IPS-15b (cell line): Measurements from ENCODE around the gene SPNS3.

ENCODE experiments used
- H3K27me3 ChIP-seq: one replicate; pipeline ENCODE4 v1.6.1; 2013; ENCODE audit warnings: low read length; ENCODE audit not compliant: control insufficient read depth, insufficient read depth
- H3K36me3 ChIP-seq: one replicate; pipeline ENCODE4 v1.6.1; 2013; ENCODE audit warnings: low read length; ENCODE audit not compliant: control insufficient read depth, insufficient read depth
- H3K4me1 ChIP-seq: one replicate; pipeline ENCODE4 v1.6.1; 2013; ENCODE audit warnings: mild to moderate bottlenecking, low read length; ENCODE audit not compliant: control insufficient read depth, insufficient read depth
- H3K4me3 ChIP-seq: one replicate; pipeline ENCODE4 v1.5.1; 2013; ENCODE audit warnings: low read depth, low read length
- H3K9ac ChIP-seq: one replicate; pipeline ENCODE4 v1.6.1; 2013; ENCODE audit warnings: low read depth, mild to moderate bottlenecking, low read length
- H3K9me3 ChIP-seq: one replicate; pipeline ENCODE4 v1.6.1; 2013; ENCODE audit warnings: mild to moderate bottlenecking, low read length; ENCODE audit not compliant: control insufficient read depth, insufficient read depth

The SPNS3 gene

GRCh38 chr17:4533523-4534504 lies 100.1 kb downstream of the SPNS3 start:
- Histone ChIP-seq H3K9ac (no peak overlapping the region), H3K27me3 (no peaks in the 10 kb centered on the region), H3K36me3 (peaks cover 14% of the 10 kb centered on the region), H3K9me3 (no peaks in the 10 kb centered on the region), H3K4me1 (peaks cover 2% of the 10 kb centered on the region), H3K4me3 (no peak overlapping the region)

GRCh38 chr17:4534515-4534914 lies 100.8 kb downstream of the SPNS3 start:
- peaks cover 2% of the 10 kb centered on the region for H3K4me1 ChIP-seq
- H3K9me3 ChIP-seq, result no peaks in the 10 kb centered on the region

DNA sequence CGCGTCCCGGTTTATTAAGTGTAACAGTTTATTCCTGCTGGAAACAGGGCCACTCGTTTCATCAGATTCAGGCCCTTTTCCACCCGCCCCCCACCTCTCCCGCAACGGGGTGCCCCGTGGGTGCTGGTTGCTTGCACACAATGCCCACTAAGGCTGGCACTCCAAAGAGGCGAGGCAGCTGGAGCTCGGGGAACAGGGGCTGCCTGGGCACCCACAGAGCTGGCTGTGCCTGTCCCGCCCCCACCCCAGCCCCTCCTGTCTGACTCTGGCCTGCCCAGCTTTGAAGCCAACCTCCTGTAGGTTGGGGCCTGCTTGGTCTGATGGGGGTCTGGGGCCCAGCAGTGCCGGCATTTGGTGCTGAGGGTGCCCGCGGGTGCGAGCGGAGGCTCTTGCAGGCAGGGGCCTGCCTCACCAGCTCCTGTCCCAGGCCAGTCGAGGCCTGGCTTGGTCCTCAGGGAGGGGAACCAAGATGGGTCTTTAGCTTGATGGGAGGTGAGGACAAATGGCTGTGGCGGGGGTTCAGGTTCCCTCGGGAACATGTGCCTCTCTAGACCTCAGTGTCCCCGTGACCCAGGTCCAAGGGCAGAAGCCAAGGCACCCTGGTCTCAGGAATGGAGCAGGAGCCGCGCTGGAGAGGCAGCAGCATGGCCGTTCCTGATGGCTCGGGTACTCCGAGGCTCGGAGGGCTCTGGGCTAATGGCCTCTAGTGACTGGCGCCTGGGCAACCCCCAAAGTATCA lies 101.4 kb downstream of the SPNS3 start:
- H3K27me3 ChIP-seq, result no peaks in the 10 kb centered on the region
- no peak overlapping the region for H3K4me3 ChIP-seq
- H3K36me3 ChIP-seq, result peaks cover 25% of the 10 kb centered on the region
- H3K4me1 ChIP-seq, result peaks cover 2% of the 10 kb centered on the region
- no peaks in the 10 kb centered on the region for H3K9me3 ChIP-seq
- no peak overlapping the region for H3K9ac ChIP-seq

More at GRCh38 chr17:4534515-4534914, 100.8 kb downstream of the SPNS3 start:
- Histone ChIP-seq H3K4me3 (no peak overlapping the region), H3K36me3 (peaks cover 20% of the 10 kb centered on the region), H3K9ac (no peak overlapping the region), H3K27me3 (no peaks in the 10 kb centered on the region)

GRCh38 chr17:4535667-4536258 lies 102.0 kb downstream of the SPNS3 start:
- no peaks in the 10 kb centered on the region for H3K27me3 ChIP-seq
- H3K36me3 ChIP-seq, result peaks cover 32% of the 10 kb centered on the region
- H3K4me3 ChIP-seq, result no peak overlapping the region
- no peak overlapping the region for H3K9ac ChIP-seq
- peaks cover 2% of the 10 kb centered on the region for H3K4me1 ChIP-seq
- H3K9me3 ChIP-seq, result no peaks in the 10 kb centered on the region

- H3K4me1 ChIP-seq, result peaks cover 2% of the 10 kb centered on the region
- H3K36me3 ChIP-seq, result peaks cover 37% of the 10 kb centered on the region
- no peaks in the 10 kb centered on the region for H3K9me3 ChIP-seq
- peak overlapping the region; percentile 18 for H3K4me3 ChIP-seq
- H3K27me3 ChIP-seq, result no peaks in the 10 kb centered on the region
- no peak overlapping the region for H3K9ac ChIP-seq
Measured at GRCh38 chr17:4536259-4536741, 102.6 kb downstream of the SPNS3 start.

DNA sequence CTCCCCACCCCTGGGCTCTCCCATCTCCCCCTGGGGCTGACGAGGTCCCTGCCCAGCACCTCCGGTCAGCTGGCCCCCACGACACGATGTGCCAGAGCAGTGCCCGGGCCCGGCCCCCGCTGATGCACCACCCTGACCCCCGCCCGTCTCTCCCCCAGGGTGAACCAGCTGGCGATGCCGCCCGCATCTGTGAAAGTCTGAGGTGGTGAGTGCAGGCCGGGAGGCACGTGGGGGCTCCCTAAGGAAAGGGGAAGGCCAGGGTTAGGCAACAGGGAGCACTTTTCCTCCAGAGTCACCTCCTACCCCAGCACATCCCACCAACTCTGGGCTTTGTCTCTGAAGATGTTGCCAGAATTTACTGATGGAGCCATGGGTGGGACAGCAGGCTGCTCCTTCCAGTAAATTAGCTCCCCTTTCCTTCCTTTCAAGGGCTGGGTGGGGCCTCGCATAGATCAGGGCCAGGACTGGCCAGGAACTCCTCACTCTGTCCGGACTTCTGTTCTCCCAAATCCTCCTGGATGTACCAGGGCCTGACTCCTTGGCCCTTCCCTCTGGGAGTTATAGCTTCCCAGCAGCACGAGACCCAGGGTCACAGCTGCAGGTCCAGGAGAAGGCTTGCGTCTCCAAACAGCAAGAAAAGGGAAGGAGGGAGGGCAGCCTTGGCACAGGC lies 103.1 kb downstream of the SPNS3 start:
- Histone ChIP-seq H3K4me1 (peaks cover 2% of the 10 kb centered on the region), H3K27me3 (no peaks in the 10 kb centered on the region), H3K9me3 (no peaks in the 10 kb centered on the region), H3K9ac (no peak overlapping the region), H3K4me3 (no peak overlapping the region), H3K36me3 (peaks cover 43% of the 10 kb centered on the region)
